ENCODE data around the gene C2orf66.
A peak's percentile ranks its signal among the peaks of the same experiment; 100 is the strongest.

The C2orf66 gene

GRCh38 chr2:196809260-196809659 lies at the start of gene C2orf66:
Gene C2orf66 (minus strand): TSS chr2:196809355. CDS start chr2:196809336, 19 bp downstream.
- in situ Hi-C loops (cut with MboI; ENCODE audit: low pct_unique_long_range_greater_than_20kb, low sequenced_read_pairs, unreplicated experiment), result no loop called here
- TF ChIP-seq CTCF (IDR thresholded peaks at IDR 0.05; ENCODE audit: extremely low read depth, insufficient read depth, missing control alignments), result no peak
- DNase-seq (ENCODE audit: low spot score), result no peak

- TF ChIP-seq CTCF (IDR thresholded peaks at IDR 0.05; ENCODE audit: extremely low read depth, insufficient read depth, missing control alignments), result no peak
- in situ Hi-C loops (cut with MboI; ENCODE audit: low pct_unique_long_range_greater_than_20kb, low sequenced_read_pairs, unreplicated experiment), result no loop called here
- DNase-seq (ENCODE audit: low spot score), result no peak
These were observed 45.5 kb upstream of the C2orf66 start for GRCh38 chr2:196854629-196855028.

- no peak for DNase-seq (ENCODE audit: low spot score)
- in situ Hi-C loops (cut with MboI; ENCODE audit: low pct_unique_long_range_greater_than_20kb, low sequenced_read_pairs, unreplicated experiment), result no loop called here
These were observed 44.3 kb upstream of the C2orf66 start for GRCh38 chr2:196853301-196854087.

GRCh38 chr2:196851088-196851487 lies 41.9 kb upstream of the C2orf66 start:
- in situ Hi-C loops (cut with MboI; ENCODE audit: low pct_unique_long_range_greater_than_20kb, low sequenced_read_pairs, unreplicated experiment), result no loop called here
- no peak for TF ChIP-seq CTCF (IDR thresholded peaks at IDR 0.05; ENCODE audit: extremely low read depth, insufficient read depth, missing control alignments)

More at GRCh38 chr2:196853301-196854087, 44.3 kb upstream of the C2orf66 start:
- TF ChIP-seq CTCF (IDR thresholded peaks at IDR 0.05; ENCODE audit: extremely low read depth, insufficient read depth, missing control alignments), result no peak

GRCh38 chr2:196849895-196850294 lies 40.7 kb upstream of the C2orf66 start:
- peak; percentile 13 for TF ChIP-seq CTCF (IDR thresholded peaks at IDR 0.05; ENCODE audit: extremely low read depth, insufficient read depth, missing control alignments)
- DNase-seq (ENCODE audit: low spot score), result no peak
- in situ Hi-C loops (cut with MboI; ENCODE audit: low pct_unique_long_range_greater_than_20kb, low sequenced_read_pairs, unreplicated experiment), result no loop called here

More at GRCh38 chr2:196851088-196851487, 41.9 kb upstream of the C2orf66 start:
- DNase-seq (ENCODE audit: low spot score), result no peak

- TF ChIP-seq CTCF (IDR thresholded peaks at IDR 0.05; ENCODE audit: extremely low read depth, insufficient read depth, missing control alignments), result no peak
- in situ Hi-C loops (cut with MboI; ENCODE audit: low pct_unique_long_range_greater_than_20kb, low sequenced_read_pairs, unreplicated experiment), result no loop called here
- DNase-seq (ENCODE audit: low spot score), result no peak
These were observed 37.1 kb upstream of the C2orf66 start for GRCh38 chr2:196846295-196846694.

Data from GM13977 (cell line).